ENCODE results near the gene FDX2.
"Not testable (repeated sequence)": the region's sequence is repeated elsewhere in the genome, so short reads cannot be mapped to it uniquely, and the experiment has no call there.

Gene FDX2

GRCh38 chr19:10315335-10316214 lies at the start of gene FDX2:
TSS of gene FDX2 (minus strand) at chr19:10316015. CDS start at chr19:10315996, 19 bp downstream.
- DNase-seq (ENCODE audit: low read depth), result peak; percentile 85

- DNase-seq (ENCODE audit: low read depth), result no peak
These were observed 49.7 kb upstream of the FDX2 start for GRCh38 chr19:10365518-10365917.

- DNase-seq (ENCODE audit: low read depth), result no peak
These were observed 48.8 kb upstream of the FDX2 start for GRCh38 chr19:10364644-10365043.

- no peak for DNase-seq (ENCODE audit: low read depth)
These were observed 48.0 kb upstream of the FDX2 start for GRCh38 chr19:10363789-10364281.

- DNase-seq (ENCODE audit: low read depth), result no peak
These were observed 46.4 kb upstream of the FDX2 start for GRCh38 chr19:10362259-10362658.

- DNase-seq (ENCODE audit: low read depth), result no peak
These were observed 45.8 kb upstream of the FDX2 start for GRCh38 chr19:10361569-10362011.

GRCh38 chr19:10356431-10356830 lies 40.6 kb upstream of the FDX2 start:
- no peak for DNase-seq (ENCODE audit: low read depth)

- no peak for DNase-seq (ENCODE audit: low read depth)
These were observed 38.1 kb upstream of the FDX2 start for GRCh38 chr19:10353793-10354391.

GRCh38 chr19:10352764-10353671 lies 37.2 kb upstream of the FDX2 start:
- DNase-seq (ENCODE audit: low read depth), result no peak

GRCh38 chr19:10346509-10346908 lies 30.7 kb upstream of the FDX2 start:
- no peak for DNase-seq (ENCODE audit: low read depth)

GRCh38 chr19:10344780-10345179 lies 29.0 kb upstream of the FDX2 start:
- no peak for DNase-seq (ENCODE audit: low read depth)

GRCh38 chr19:10343495-10343894 lies 27.7 kb upstream of the FDX2 start:
- DNase-seq (ENCODE audit: low read depth), result no peak

- no peak for DNase-seq (ENCODE audit: low read depth)
These were observed 24.2 kb upstream of the FDX2 start for GRCh38 chr19:10339977-10340376.

GRCh38 chr19:10339380-10339960 lies 23.7 kb upstream of the FDX2 start, which contains the start of gene ICAM3:
TSS of gene ICAM3 (minus strand) at chr19:10339624. CDS start at chr19:10339614, 10 bp downstream.
- DNase-seq (ENCODE audit: low read depth), result no peak

- DNase-seq (ENCODE audit: low read depth), result no peak
These were observed 23.1 kb upstream of the FDX2 start for GRCh38 chr19:10338940-10339339.

- DNase-seq (ENCODE audit: low read depth), result not testable (repeated sequence)
These were observed 20.9 kb upstream of the FDX2 start for GRCh38 chr19:10336725-10337124.

GRCh38 chr19:10335352-10335985 lies 19.7 kb upstream of the FDX2 start:
- no peak for DNase-seq (ENCODE audit: low read depth)

GRCh38 chr19:10334588-10335351 lies 19.0 kb upstream of the FDX2 start:
- DNase-seq (ENCODE audit: low read depth), result no peak

- DNase-seq (ENCODE audit: low read depth), result no peak
These were observed 18.2 kb upstream of the FDX2 start for GRCh38 chr19:10333758-10334587.

Data from T-helper 22 cell (primary cell).